GM18861 (cell line): ENCODE data around the gene DPT.
"Not testable (repeated sequence)": the region's sequence is repeated elsewhere in the genome, so short reads cannot be mapped to it uniquely, and the experiment has no call there.

Experiments used
- ATAC-seq: cut with Tn5 transposase; IDR thresholded peaks from one replicate; pipeline ENCODE4 v1.9.1; 2021; ENCODE audit not compliant: unreplicated experiment

Gene DPT

DNA sequence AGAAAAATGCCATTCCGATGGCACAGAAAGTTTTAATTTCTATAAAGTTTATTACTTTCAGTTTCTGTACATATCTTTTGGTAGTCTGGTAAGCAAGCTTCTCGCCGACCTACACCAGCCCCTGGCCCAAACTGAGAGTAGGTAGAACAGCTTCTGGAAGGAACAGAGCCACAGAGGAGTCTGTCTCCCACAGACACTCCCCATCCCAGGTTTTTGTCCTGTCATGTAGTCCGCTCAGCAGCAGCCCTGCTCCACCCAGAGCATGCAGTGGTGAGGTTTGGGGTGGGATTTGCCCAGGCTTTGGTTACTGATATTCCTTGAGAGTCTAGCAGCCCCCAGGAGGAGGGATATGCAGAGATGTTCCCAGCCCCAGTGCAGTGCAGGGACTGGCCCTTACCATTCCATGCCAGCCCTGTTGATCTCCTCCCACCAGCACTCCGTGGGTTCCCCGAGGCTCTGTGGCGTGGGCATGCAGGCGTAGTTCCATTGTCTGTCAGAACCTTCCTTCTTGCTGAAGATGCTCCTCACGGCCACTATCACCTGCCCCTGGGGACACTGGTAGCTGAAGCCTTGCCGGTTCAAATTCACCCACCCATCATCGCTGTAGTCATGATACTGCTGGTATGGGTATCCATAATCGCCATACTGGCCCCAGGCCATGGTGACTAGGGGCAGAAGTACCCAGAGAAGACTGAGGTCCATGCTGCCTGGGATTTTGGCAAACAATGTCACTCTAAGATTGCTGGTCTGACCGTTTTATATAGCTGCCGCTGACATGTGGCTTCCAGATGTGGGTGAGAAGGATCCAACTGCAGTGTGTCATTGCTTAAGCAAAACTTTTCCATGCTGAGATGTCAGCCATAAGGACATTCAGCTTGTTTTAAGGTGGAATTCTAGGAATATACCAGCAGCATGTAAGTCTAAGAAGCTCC lies at the start of gene DPT:
TSS of gene DPT (minus strand) at position 734 of the 932 bp plus-strand sequence. CDS start at position 702, 32 bp downstream.
- no peak for ATAC-seq

DNA sequence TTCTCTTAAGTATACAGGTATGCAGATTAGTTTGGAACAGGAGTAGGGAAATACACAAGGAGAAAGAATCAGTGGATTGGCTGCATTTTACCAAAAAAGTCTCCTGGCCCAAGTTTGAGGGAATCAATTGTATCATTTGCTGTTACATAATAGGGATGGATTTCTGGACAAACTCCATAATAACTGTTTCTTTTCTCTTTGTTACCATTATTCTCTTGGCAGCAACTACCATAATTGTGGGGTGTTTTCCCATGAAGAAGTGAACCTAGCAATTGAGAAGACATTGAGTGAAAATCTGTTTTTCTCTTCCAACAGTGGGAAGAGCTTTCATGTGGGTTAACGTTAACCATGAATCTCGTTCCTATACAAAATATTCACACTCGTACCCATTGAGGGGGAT lies 46.4 kb upstream of the DPT start:
- no peak for ATAC-seq

DNA sequence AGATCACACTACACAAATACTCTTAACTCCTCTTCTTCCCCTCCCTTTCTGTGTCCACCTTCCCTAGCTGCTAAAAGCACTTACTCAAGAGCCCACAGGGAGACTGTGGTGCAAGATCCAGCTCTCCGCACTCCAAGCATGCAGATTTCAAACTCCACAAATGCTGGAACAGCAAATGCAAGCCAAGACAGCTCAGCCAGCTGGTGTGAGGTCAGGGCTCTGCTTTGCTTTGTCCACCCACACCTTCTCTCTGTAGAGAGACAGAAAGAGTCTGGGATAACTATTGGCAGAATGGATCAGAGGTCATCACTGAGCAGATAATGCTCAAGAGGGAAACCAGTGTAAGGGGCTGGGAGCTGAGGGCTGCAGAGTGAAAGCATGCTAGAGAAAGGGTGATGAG lies 45.2 kb upstream of the DPT start:
- ATAC-seq, result no peak

DNA sequence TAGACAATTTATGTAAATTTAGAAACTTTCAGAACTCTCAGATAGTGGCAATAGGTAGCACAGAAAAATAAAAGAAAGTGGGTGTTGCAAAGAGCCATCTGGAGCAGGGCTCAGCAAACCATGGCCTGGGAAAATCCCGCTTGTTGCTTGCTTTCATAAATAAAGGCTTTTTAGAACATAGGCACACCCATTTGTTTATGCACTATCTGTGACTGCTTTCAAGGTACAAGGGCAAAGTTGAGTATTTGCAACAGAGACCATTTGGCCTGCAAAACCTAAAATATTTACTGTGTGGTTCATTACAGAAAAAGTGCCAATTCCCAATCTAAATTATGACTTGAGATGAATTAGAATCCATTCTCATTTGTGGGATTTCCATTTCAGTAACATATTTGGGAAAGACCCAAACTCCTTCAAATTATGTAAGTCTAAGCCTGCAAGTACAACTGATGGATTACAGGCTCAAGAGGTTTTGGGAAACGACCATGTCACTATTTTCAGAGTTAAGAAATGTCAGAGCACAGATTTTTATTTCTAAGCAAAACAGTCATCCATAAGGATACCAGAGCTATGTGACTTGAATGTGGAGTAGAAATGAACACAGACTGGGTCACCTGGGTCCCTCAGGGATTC lies 43.5 kb upstream of the DPT start:
- no peak for ATAC-seq

DNA sequence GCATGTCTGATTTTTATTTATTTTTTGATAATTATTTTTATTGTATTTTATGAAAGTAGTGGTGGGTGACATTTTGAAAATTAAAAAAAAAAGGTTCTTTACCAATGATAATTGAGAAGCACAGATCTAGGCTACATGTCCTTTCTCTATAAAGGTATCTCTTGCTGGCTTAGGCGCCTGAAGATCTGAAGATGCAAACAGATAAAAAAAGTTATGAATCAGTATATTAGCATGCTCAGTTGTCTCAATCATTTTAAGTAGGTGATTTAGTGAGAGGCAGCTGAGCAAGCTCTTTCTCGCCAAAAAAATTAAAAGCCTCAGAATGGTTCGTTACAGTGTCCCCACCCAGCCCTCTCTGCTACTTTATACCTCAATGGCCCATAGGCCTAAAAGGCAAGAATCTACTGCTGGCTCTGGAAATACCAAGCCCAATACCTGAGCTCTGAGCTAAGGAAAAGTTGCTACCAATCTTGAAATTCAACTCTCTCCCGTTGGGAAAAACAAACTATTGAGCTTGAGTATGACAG lies 42.2 kb upstream of the DPT start:
- ATAC-seq, result no peak

DNA sequence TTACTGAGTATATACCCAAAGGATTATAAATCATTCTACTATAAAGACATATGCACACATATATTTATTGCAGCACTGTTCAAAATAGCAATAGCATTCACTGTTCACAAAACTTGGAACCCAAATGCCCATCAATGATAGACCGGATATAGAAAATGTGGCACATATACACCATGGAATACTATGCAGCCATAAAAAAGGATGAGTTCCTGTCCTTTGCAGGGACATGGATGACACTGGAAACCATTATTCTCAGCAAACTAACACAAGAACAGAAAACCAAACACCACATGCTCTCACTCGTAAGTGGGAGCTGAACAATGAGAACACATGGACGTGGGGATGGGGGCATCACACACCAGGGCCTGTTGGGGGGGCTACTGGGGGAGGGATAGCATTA lies 40.9 kb upstream of the DPT start:
- not testable (repeated sequence) for ATAC-seq

DNA sequence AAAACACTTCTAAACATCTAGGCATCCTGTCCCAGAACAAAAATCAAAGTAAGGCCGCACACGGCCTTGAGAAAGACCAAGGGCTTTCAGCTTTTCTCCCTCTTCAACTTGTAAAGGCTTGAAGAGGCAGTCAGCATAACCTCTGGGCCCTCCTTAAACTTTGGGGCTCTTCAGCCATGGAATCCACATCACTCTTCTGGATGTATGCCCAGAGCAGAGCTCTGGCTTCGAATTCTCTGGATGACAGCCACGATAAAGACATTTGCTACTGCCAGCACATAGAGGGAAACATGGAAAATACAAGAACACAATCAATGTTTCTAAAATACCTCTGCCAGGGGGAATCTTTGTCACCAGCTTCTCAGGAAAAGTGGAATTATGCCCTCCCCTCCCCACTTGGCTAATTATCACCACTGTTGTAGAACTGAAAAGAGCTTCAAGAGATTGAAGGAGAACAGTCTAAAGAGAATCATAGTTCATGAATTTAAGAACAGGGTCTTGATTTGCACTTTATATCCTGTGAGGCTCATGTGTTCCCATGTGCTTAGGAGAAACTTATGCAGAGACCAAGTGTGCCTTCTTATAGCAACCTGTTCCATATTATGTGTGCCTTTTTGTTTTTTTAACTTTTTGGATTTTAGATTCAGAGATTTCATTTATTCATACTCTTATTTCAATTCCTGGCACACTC lies 39.0 kb upstream of the DPT start:
- no peak for ATAC-seq

DNA sequence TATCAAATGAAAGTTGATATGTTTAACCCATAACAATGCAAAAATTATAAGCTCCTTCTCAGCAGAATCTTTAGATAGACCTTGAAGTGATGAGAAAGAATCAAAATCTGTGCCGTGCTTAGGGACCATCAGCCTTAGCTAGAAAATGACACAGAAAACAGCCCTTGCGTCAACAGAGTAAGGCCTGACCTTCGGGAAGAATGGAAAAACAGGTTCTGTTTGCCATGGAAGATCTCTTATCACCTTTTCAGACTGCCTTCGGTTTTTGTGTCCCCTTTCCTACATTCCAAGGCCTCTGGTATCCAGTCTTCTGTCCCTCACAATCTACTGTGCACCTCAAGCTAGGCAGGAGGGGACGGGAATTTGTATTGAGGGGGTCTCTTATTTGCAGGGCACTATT lies 37.6 kb upstream of the DPT start:
- no peak for ATAC-seq

DNA sequence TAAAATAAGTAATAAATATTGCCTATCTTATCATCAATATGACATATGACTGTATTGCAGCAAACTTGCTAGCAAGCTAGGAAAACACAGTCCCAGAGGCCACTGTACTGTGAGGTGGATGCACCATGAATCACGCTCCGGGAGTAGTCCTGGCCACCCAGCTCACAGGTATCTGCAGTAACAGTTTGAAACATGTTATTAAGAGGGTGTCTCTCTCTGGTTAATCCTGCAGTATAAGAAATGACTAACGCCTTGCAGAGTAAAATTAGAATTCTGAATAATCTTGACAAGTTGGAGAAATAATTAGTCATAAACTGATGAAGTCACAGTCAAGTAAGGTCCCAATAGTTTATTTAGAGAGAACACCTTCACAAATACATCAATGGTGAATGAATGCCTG lies 34.0 kb upstream of the DPT start:
- no peak for ATAC-seq

DNA sequence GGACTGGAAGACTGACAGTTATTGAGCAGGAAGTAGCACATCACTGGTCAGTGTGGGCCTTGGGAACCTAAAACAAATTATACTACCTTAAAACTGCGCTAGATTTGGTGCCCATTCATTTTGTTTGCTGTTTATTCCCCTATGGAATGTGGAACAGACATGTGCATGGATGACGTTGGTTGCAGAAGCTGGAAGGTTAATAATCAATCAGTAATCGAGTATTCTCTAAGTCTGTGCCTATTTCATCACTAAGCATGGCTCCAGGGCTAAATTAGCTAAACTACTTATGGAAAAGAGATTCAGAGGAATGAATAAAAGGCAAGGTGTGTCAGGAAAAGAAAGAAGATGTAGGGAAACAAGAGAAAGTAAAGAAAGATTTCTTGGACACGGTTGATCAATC lies 33.5 kb upstream of the DPT start:
- no peak for ATAC-seq

DNA sequence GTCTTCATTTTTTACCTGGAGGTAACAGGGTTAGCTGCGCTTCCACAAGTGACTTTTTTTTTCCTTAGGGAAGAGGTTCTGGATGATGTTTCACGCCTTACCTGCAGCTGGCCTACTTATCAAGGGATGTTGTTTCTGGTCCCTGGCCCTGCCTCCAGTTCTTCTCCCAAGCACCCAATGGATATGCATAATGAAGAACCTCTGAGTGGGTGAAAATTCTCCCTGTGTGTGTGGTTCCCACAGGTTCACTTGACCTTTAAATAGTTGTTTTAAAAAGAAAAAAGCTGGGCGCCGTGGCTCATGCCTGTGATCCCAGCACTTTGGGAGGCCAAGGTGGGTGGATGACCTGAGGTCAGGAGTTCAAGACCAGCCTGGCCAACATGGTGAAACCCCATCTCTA lies 31.8 kb upstream of the DPT start:
- no peak for ATAC-seq

DNA sequence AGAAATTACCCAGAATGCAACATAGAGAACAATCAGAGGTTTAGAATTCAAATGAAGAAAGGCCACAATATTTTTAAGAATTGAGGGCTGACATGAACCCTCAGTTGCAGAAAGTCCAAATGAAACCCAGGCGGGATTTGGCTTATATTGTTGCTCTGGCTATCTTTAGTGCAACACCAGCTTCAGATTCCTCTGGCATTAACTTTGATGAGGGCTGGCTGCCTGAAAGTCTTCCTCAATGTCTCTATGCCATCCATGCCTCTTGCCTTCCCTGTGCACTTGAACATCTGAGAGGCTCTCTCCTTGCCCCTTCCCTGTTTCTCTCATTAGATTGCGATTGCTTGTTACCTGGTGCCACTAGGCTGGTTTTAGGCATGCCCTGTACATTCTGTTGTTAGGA lies 31.2 kb upstream of the DPT start:
- no peak for ATAC-seq

DNA sequence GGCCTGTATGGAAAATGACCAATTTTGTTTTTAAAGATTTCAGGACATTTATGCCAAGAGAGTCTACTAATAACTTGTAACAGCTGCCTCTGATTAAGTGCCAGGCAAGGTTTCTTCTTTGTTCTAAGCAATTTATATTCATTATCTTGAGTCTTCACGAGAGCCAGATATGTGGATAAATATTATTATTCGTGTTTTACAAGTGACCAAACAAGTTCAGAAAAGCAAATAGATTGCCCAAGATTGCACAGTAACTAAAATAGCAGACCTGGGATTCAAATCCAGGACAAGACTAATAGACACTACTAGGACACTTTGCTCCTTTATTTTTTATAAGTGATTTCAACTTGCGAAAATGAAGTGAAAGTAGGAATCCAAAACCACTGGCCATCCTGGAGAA lies 30.1 kb upstream of the DPT start:
- no peak for ATAC-seq

DNA sequence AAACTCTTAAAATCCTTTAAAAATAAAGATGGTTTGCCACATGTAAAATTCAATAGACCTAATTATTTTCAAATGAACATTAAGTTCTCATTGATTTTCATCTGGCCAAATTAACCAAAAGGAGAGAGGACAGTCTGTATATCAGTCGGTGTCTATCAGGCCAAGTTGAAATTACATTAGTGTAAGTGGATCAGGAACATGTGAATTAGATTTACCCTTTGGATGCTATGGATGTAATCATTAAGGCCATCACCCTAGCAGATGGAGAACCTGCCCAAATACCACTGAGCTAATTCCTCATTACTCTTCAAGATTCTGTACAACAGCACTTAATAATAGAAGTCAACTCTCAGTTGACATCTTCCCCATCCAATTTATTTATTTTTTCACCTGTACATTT lies 29.5 kb upstream of the DPT start:
- no peak for ATAC-seq

DNA sequence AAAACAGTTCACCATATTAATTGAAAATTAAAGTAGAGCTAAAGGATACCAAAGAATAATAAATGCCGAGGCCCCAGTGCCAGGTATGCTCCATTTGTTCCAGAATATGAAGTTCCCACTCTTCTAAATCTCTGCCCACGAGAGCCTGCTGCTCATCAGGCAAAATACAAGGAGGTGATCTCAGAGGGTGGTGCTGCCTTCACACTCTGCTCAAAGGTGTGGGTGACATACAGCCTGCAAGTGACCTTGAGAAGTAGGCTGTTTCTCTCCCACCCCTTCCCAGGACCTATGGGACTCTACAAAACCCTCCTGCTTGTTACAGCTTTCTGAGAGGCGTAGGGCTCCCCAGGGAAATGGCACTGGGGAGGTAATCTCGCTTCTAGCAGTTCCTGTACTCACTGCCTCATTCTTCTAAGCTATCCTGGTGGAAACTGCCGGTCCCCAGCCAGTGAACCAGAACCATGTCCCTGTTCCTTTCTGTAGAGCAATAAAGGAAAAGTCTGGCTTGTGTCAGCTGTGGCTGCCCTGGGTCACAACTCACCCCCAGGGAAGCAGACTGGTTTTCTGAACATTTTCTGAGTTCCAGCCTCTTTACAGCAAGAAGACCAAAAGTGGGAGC lies 26.9 kb upstream of the DPT start:
- no peak for ATAC-seq

DNA sequence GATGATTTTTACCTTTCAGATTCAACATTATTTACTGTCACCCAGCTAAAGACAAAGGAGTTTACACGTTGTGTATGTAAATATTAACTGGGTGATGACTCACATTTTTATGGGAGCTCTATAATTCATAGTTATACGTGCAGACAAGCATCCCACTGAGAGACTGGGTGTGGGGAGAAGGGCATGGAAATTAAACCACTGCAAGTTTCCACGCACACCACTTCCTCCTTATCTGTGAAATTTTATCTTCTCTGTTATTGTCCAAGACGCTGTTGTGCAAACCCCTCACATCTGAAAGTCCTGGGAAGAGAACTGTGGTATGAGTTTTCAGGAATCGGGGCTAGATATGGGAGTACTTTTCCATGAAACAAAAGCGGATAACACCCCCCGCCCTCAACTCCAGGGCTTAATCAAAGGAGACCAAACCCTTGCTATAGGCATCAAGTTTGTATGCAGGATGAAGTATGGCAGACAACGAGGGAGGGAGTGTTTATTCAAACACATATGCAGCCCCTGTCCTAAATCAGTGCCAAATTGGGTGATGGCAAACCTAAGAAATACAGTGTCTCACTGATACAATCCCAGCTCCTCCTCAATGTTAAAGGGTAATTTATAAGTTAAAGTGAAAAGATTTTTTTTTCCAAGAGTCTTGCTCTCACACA lies 23.3 kb upstream of the DPT start:
- no peak for ATAC-seq

DNA sequence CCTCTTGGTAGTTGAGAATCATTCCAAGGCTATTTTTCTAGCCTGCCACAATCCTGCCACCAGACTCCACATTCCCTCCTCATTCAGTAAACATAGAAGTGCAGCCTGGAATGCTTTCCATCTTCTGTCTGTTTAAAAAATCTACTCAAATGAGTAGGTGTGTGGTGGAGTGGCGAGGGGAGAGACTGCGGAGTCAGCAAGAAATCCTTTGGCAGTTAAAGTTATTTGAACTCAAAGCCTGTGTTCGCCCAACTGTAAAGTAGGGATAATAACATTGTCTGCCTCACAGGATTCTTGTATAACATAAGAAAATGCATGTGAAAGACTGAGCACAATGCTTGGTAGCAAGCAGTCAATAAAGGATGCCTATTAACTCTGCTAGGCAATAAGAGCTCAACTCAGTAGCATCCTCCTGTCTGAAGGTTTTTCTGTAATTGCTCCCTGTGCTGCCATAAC lies 22.2 kb upstream of the DPT start:
- no peak for ATAC-seq

DNA sequence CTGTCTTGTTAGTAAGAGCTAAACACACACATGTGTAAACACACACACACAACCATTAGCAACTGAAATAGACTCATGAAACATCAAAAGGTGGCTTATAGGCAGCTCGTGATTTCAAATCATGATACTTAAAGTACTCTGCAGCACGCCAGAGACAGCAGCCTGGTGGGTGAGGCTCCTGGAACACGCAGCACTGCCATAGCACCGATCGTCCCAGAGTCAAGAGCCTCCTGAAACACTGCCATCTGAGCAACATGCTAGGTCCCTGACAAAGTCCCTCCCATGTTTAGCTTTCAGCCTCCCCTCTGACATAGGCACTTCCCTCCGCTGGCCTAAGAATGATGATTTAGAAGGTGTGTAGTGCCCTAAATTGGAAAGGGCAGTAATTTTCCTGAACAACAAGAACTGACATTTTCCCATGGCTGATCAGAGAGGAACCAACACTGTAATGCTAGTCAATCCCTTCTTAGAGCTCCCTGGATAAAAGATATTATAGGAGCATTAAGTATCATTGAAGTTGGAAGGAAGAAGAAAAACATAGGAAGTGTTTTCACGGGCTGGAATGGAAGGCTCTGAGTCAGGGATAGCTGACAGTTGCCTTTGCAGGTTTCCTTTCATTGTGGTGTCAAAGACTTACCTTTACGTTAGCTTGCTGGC lies 14.1 kb upstream of the DPT start:
- no peak for ATAC-seq

DNA sequence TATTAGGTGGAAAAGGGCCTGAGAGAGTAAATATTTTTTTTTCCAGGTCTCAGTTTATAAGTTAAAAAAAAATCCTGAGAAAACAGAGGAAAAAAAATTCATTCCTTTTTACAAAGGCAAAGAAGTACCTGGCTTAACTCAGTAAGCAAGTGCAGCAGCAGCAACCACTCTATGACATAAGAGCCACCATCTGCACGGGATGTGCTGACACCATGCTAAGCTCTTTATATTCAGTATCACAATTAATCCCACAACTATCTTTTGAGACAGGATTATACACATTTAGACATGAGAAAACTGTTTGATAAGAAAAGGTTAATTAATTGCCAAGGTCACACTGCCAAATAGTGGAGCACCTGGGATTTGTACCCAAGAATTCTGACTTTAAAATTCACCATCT lies 13.4 kb upstream of the DPT start:
- ATAC-seq, result no peak

DNA sequence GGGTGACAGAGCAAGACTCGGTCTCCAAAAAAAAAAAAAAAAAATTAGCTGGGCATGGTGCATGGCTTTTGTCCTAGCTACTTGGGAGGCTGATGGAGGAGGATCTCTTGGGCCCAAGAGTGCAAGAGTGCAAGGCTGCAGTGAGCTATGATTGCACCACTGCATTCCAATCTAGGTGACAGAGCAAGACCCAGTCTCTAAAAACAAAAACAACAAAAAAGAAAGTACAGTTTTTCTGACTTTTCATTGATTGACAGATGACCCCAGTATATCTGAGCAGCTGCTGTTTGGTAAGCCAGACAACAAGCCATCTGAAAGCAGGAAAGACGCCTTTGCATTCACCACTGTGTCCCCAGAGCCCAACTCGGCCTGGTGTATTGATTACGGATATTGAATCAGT lies 10.9 kb upstream of the DPT start:
- no peak for ATAC-seq
